Right cardiac atrium (tissue), 5 donors: ENCODE data around the gene ZNF708. TPM values are rescaled to one million over a fixed set of nuclear protein-coding genes. Genes with fewer than 3 reads are reported as not detected.
A peak's percentile ranks its signal among the peaks of the same experiment; 100 is the strongest.
"Not testable (repeated sequence)": the region's sequence is repeated elsewhere in the genome, so short reads cannot be mapped to it uniquely, and the experiment has no call there.

Experiments
- ATAC-seq, 2 donors: fragments of 200-7000 bp; cut with Tn5 transposase; one replicate each; pipeline versions ENCODE4 v1.8.0 to v1.9.1; 2020; ENCODE audit warnings: moderate library complexity in 2 of 2, mild to moderate bottlenecking in 1 of 2
- DNase-seq, 3 donors: peaks; one replicate each; pipeline ENCODE4 v3.0.0-alpha.2; 2020
- H3K27ac ChIP-seq: one replicate; pipeline ENCODE4 v1.5.1; 2013; ENCODE audit warnings: mild to moderate bottlenecking, low read length, control low read depth, moderate library complexity
- H3K27me3 ChIP-seq: one replicate; pipeline ENCODE4 v1.6.1; 2013; ENCODE audit not compliant: control insufficient read depth, insufficient read depth
- H3K4me1 ChIP-seq: one replicate; pipeline ENCODE4 v1.6.1; 2013; ENCODE audit warnings: low read length; ENCODE audit not compliant: control insufficient read depth, insufficient read depth
- H3K4me3 ChIP-seq: one replicate; pipeline ENCODE4 v1.5.1; 2013; ENCODE audit warnings: low read length, control low read depth
- H3K9me3 ChIP-seq: one replicate; pipeline ENCODE4 v1.6.1; 2013; ENCODE audit warnings: low read length; ENCODE audit not compliant: control insufficient read depth
- WGBS: extraction: QIAGEN DNeasy Blood & Tissue Kit; methylation state at CpG from one replicate; pipeline ENCODE4 v1.1.7; 2013; 5-methylcytosine and 5-hydroxymethylcytosine counted together
- intact Hi-C, 4 donors: fragments of 100-400 bp; cut with DNase I; formaldehyde crosslinking; loops; one replicate each; pipeline versions ENCODE4 v1.11.0 to v1.14.0; 2022 to 2023
- long read RNA-seq, 4 donors: library from polyadenylated mRNA; unstranded; transcript quantifications; one replicate each; pipeline ENCODE4 v2.0.0, GENCODE V29; 2020 to 2021
- polyA plus RNA-seq: library from polyadenylated mRNA; stranded (reverse); fragments of 200-250 nt; gene quantifications from one replicate; pipeline ENCODE4 v1.2.3, GENCODE V29; 2013
- total RNA-seq, 4 donors: library from RNA; stranded (reverse); fragmentation: NEBNext Ultra II Directional; extraction: Animal tissue kit (Norgen Biotek cat#: 25700); gene quantifications; one replicate each; pipeline ENCODE4 v1.2.1, GENCODE V29; 2021
- donor health status: healthy with polysubstance abuse.
- donor health status: DM: no; HTN: yes; CAD: no.
- donor health status: DM: no; HTN: no; CAD: no.
- donor health status: DM: no; HTN: yes; CAD: no; lungs with severe emphysema.
- donor health status: DM: yes; HTN: yes; CAD: no.

Gene ZNF708
- 10 to 100 TPM in 1 of 4 donors, 1 to 10 TPM in 3; 5.5 to 13.3 (median 6.9) TPM for total RNA-seq
- polyA plus RNA-seq = 4.2 TPM
- long read RNA-seq, donor 1, full-length matches to known transcripts = 1 of 7 reads
- long read RNA-seq, donor 1, partial matches to known transcripts = 1 of 7 reads
- long read RNA-seq, donor 1, other reads (novel, unspliced or antisense) = 5 of 7 reads
- long read RNA-seq, donor 2 = 0 reads
- long read RNA-seq, donor 3, full-length matches to known transcripts = 9 of 14 reads
- long read RNA-seq, donor 3, partial matches to known transcripts = 0 of 14 reads
- long read RNA-seq, donor 3, other reads (novel, unspliced or antisense) = 5 of 14 reads
- long read RNA-seq, donor 4, partial matches to known transcripts = 0 of 2 reads
- long read RNA-seq, donor 4, other reads (novel, unspliced or antisense) = 2 of 2 reads

GRCh38 chr19:21328885-21329605 lies at the start of gene ZNF708:
ZNF708 (minus strand) TSS chr19:21329410; CDS start chr19:21329212, 198 bp downstream.
- DNase-seq (peak; percentile 91 to 96 (median 94)), ATAC-seq (peak; percentile 100)
- Histone ChIP-seq H3K27me3 (no peaks in the 10 kb centered on the region), H3K4me3 (peak within 1 kb of the TSS; percentile 92), H3K4me1 (no peaks in the 10 kb centered on the region), H3K9me3 (no peaks in the 10 kb centered on the region), H3K27ac (peak within 1 kb of the TSS; percentile 100)
- whole genome bisulfite sequencing = under 1% methylated on average over 32 of the region's 32 CpGs
- intact Hi-C loops = no loop called here

GRCh38 chr19:21362291-21362690 lies 33.1 kb upstream of the ZNF708 start:
- intact Hi-C loops = no loop called here
- H3K9me3 ChIP-seq = no peaks in the 10 kb centered on the region

GRCh38 chr19:21358768-21359451 lies 29.7 kb upstream of the ZNF708 start, which contains the start of gene ZNF738:
ZNF738 (plus strand) TSS chr19:21359000; CDS start chr19:21359141, 141 bp downstream.
- intact Hi-C loops = no loop called here
- under 1% methylated on average over 36 of the region's 36 CpGs for WGBS
- ATAC-seq (peak; percentile 100), DNase-seq (peak; percentile 94 to 96 (median 95))
- Histone ChIP-seq H3K4me1 (no peaks in the 10 kb centered on the region), H3K27me3 (no peaks in the 10 kb centered on the region), H3K9me3 (no peaks in the 10 kb centered on the region), H3K27ac (peak within 1 kb of the TSS; percentile 33), H3K4me3 (peak within 1 kb of the TSS; percentile 63)

More at GRCh38 chr19:21362291-21362690, 33.1 kb upstream of the ZNF708 start:
- Histone ChIP-seq H3K4me1 (no peaks in the 10 kb centered on the region), H3K27me3 (no peaks in the 10 kb centered on the region), H3K27ac (no peak overlapping the region), H3K4me3 (no peak overlapping the region)
- ATAC-seq (no peak), DNase-seq (no peak)
- WGBS = 92% methylated on average over 3 of the region's 3 CpGs

GRCh38 chr19:21352830-21353229 lies 23.6 kb upstream of the ZNF708 start:
- ATAC-seq (no peak), DNase-seq (no peak)
- H3K27ac ChIP-seq = no peak overlapping the region
- no peaks in the 10 kb centered on the region for H3K4me1 ChIP-seq
- intact Hi-C loops = no loop called here
- 40% methylated on average over 2 of the region's 2 CpGs for WGBS
- no peaks in the 10 kb centered on the region for H3K9me3 ChIP-seq
- H3K27me3 ChIP-seq = no peaks in the 10 kb centered on the region
- H3K4me3 ChIP-seq = no peak overlapping the region

- DNase-seq, H3K27ac ChIP-seq, intact Hi-C loops, ATAC-seq, H3K4me3 ChIP-seq, H3K27me3 ChIP-seq, H3K4me1 ChIP-seq, H3K9me3 ChIP-seq: not testable (repeated sequence)
- 47% methylated on average over 2 of the region's 2 CpGs for WGBS
These were observed 15.6 kb upstream of the ZNF708 start for GRCh38 chr19:21344841-21345240.

- H3K27me3 ChIP-seq = no peaks in the 10 kb centered on the region
- no peaks in the 10 kb centered on the region for H3K9me3 ChIP-seq
- WGBS = 49% methylated on average over 2 of the region's 2 CpGs
- ATAC-seq (no peak), DNase-seq (no peak)
- no peak overlapping the region for H3K4me3 ChIP-seq
- intact Hi-C loops = no loop called here
- H3K27ac ChIP-seq = no peak overlapping the region
- no peaks in the 10 kb centered on the region for H3K4me1 ChIP-seq
These were observed 6.5 kb upstream of the ZNF708 start for GRCh38 chr19:21335721-21336120.

- 3% methylated on average over 6 of the region's 6 CpGs for WGBS
- intact Hi-C loops = no loop called here
- H3K27me3 ChIP-seq = no peaks in the 10 kb centered on the region
- peak overlapping the region; percentile 92 for H3K4me3 ChIP-seq
- no peaks in the 10 kb centered on the region for H3K4me1 ChIP-seq
- DNase-seq (no peak), ATAC-seq (no peak)
- H3K27ac ChIP-seq = peak overlapping the region; percentile 100
- H3K9me3 ChIP-seq = no peaks in the 10 kb centered on the region
These were observed 804 bp downstream of the ZNF708 start for GRCh38 chr19:21328406-21328805.

- H3K27ac ChIP-seq = no peak overlapping the region
- H3K4me1 ChIP-seq = no peaks in the 10 kb centered on the region
- H3K27me3 ChIP-seq = no peaks in the 10 kb centered on the region
- ATAC-seq = no peak
- H3K4me3 ChIP-seq = no peak overlapping the region
- no peak for DNase-seq
- WGBS = over 99% methylated on average over 2 of the region's 2 CpGs
- intact Hi-C loops = no loop called here
- no peaks in the 10 kb centered on the region for H3K9me3 ChIP-seq
These were observed 3.0 kb downstream of the ZNF708 start for GRCh38 chr19:21326169-21326568.

- Histone ChIP-seq H3K9me3 (no peaks in the 10 kb centered on the region), H3K4me1 (peaks cover under 1% of the 10 kb centered on the region), H3K27ac (no peak overlapping the region), H3K27me3 (no peaks in the 10 kb centered on the region), H3K4me3 (no peak overlapping the region)
- WGBS = 49% methylated on average over 2 of the region's 2 CpGs
- DNase-seq (no peak), ATAC-seq (peak in 1 of 2 donors; percentile 9)
- intact Hi-C loops = no loop called here
These were observed 6.2 kb downstream of the ZNF708 start for GRCh38 chr19:21323000-21323399.

- peak; percentile 96 to 98 for ATAC-seq
- WGBS = 56% methylated on average over 8 of the region's 8 CpGs
- intact Hi-C loops = no loop called here
- Histone ChIP-seq H3K27me3 (no peaks in the 10 kb centered on the region), H3K9me3 (no peaks in the 10 kb centered on the region), H3K4me3 (no peak overlapping the region), H3K4me1 (peaks cover 4% of the 10 kb centered on the region), H3K27ac (peak overlapping the region; percentile 83)
- peak; percentile 71 to 85 (median 80) for DNase-seq
These were observed 6.7 kb downstream of the ZNF708 start for GRCh38 chr19:21322528-21322927.
